ENCODE measurements around the gene HSPBP1. TPM values are rescaled to one million over a fixed set of nuclear protein-coding genes. Genes with fewer than 3 reads are reported as not detected.
A peak's percentile ranks its signal among the peaks of the same experiment; 100 is the strongest.

The HSPBP1 gene
- total RNA-seq, 3 donors from 2014 or later, result 25.6 to 36.0 (median 29.5) TPM

GRCh38 chr19:55321466-55322137 lies 41.7 kb upstream of the HSPBP1 start:
- peak; percentile 84 for ATAC-seq
- no peak for TF ChIP-seq CTCF (IDR thresholded peaks at IDR 0.05)
- Histone ChIP-seq H3K4me3 (no peak overlapping the region), H3K4me1 (ENCODE audit: low read depth) (peaks cover 9% of the 10 kb centered on the region), H3K9me3 (no peaks in the 10 kb centered on the region), H3K36me3 (ENCODE audit: low read depth) (no peaks in the 10 kb centered on the region)
- DNase-seq, result peak in 1 of 3 donors; percentile 47
- intact Hi-C loops (cut with DNase I, micrococcal nuclease), result no loop called here

GRCh38 chr19:55320844-55321419 lies 41.0 kb upstream of the HSPBP1 start:
- Histone ChIP-seq H3K4me3 (no peak overlapping the region), H3K9me3 (no peaks in the 10 kb centered on the region), H3K4me1 (ENCODE audit: low read depth) (peaks cover 9% of the 10 kb centered on the region), H3K36me3 (ENCODE audit: low read depth) (no peaks in the 10 kb centered on the region)
- TF ChIP-seq CTCF (IDR thresholded peaks at IDR 0.05), result no peak
- intact Hi-C loops (cut with DNase I, micrococcal nuclease), result no loop called here
- DNase-seq, result no peak
- ATAC-seq, result peak; percentile 6

GRCh38 chr19:55319785-55320184 lies 39.9 kb upstream of the HSPBP1 start:
- Histone ChIP-seq H3K36me3 (ENCODE audit: low read depth) (no peaks in the 10 kb centered on the region), H3K4me3 (no peak overlapping the region), H3K4me1 (ENCODE audit: low read depth) (peaks cover 9% of the 10 kb centered on the region), H3K9me3 (no peaks in the 10 kb centered on the region)
- DNase-seq (peak in 1 of 3 donors; percentile 38), ATAC-seq (no peak)
- TF ChIP-seq CTCF (IDR thresholded peaks at IDR 0.05), result no peak
- intact Hi-C loops (cut with DNase I, micrococcal nuclease), result no loop called here

GRCh38 chr19:55316646-55317045 lies 36.7 kb upstream of the HSPBP1 start:
- DNase-seq (no peak), ATAC-seq (no peak)
- intact Hi-C loops (cut with DNase I, micrococcal nuclease), result no loop called here
- H3K9me3 ChIP-seq, result no peaks in the 10 kb centered on the region
- H3K4me3 ChIP-seq, result no peak overlapping the region
- TF ChIP-seq CTCF (IDR thresholded peaks at IDR 0.05), result no peak
- no peaks in the 10 kb centered on the region for H3K36me3 ChIP-seq (ENCODE audit: low read depth)
- H3K4me1 ChIP-seq (ENCODE audit: low read depth), result no peaks in the 10 kb centered on the region

GRCh38 chr19:55315956-55316525 lies 36.1 kb upstream of the HSPBP1 start:
- no peaks in the 10 kb centered on the region for H3K4me1 ChIP-seq (ENCODE audit: low read depth)
- ATAC-seq (no peak), DNase-seq (no peak)
- intact Hi-C loops (cut with DNase I, micrococcal nuclease), result no loop called here
- no peaks in the 10 kb centered on the region for H3K9me3 ChIP-seq
- H3K36me3 ChIP-seq (ENCODE audit: low read depth), result no peaks in the 10 kb centered on the region
- H3K4me3 ChIP-seq, result no peak overlapping the region
- no peak for TF ChIP-seq CTCF (IDR thresholded peaks at IDR 0.05)

All from mucosa of descending colon (tissue), 3 donors.